ENCODE results near the gene GGT6.

Gene GGT6

DNA sequence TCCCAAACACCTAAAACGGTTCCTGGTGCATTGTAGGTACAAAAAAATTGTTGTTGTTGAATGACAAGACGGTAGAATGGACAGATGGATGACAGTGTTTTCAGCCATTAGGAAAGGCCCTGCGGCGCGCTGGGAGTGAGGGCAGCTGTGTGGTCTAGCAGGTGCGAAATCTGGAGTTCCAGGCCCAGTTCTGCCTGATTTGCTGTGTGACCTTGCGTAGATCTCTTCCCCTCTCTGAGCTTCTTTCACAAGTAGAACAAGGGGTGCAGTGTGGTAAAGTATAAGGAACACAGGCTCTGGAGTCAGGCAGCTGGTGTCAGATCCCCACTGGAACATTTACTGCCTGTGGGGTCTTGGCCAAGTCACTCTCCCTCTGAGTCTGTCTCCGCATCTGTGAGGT is 36.4 kb downstream of the GGT6 start:
- Mint-ChIP-seq H3K4me3 (no peak overlapping the region), H3K9me3 (no peaks in the 10 kb centered on the region), H3K27ac (peak overlapping the region; percentile 9), H3K27me3 (ENCODE audit: low read depth, poor library complexity) (peaks cover 5% of the 10 kb centered on the region), H3K36me3 (ENCODE audit: low read depth) (no peaks in the 10 kb centered on the region), H3K4me1 (peaks cover 63% of the 10 kb centered on the region)
- DNase-seq = no peak
- TF ChIP-seq, protein P1, sequence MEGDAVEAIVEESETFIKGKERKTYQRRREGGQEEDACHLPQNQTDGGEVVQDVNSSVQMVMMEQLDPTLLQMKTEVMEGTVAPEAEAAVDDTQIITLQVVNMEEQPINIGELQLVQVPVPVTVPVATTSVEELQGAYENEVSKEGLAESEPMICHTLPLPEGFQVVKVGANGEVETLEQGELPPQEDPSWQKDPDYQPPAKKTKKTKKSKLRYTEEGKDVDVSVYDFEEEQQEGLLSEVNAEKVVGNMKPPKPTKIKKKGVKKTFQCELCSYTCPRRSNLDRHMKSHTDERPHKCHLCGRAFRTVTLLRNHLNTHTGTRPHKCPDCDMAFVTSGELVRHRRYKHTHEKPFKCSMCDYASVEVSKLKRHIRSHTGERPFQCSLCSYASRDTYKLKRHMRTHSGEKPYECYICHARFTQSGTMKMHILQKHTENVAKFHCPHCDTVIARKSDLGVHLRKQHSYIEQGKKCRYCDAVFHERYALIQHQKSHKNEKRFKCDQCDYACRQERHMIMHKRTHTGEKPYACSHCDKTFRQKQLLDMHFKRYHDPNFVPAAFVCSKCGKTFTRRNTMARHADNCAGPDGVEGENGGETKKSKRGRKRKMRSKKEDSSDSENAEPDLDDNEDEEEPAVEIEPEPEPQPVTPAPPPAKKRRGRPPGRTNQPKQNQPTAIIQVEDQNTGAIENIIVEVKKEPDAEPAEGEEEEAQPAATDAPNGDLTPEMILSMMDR (IDR thresholded peaks at IDR 0.05) = no peak

DNA sequence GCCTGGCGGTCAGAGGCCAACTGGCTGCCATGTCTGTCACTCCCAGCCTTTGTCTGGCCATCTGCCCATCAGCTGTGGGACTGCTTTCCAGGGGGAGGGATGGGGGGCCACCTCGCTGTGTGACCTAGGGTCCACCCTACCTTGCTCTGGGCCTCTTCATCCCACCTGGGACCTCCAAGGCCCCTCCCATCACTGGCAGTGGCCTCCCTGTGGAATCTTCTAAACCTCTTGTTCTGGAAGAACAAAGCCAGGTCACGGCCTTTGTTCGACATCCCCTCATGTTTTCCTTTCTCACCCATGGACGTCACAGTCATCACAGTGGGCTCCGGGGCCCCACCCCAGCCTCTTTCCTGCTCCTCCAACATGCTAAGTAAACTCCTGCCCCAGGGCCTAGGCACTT is 37.7 kb downstream of the GGT6 start:
- peak overlapping the region; percentile 28 for H3K4me3 Mint-ChIP-seq
- H3K4me1 Mint-ChIP-seq = peaks cover 73% of the 10 kb centered on the region
- H3K27ac Mint-ChIP-seq = peak overlapping the region; percentile 75
- no peaks in the 10 kb centered on the region for H3K9me3 Mint-ChIP-seq
- TF ChIP-seq, protein P1 (IDR thresholded peaks at IDR 0.05) = no peak
- peaks cover 10% of the 10 kb centered on the region for H3K27me3 Mint-ChIP-seq (ENCODE audit: low read depth, poor library complexity)
- H3K36me3 Mint-ChIP-seq (ENCODE audit: low read depth) = no peaks in the 10 kb centered on the region
- DNase-seq = no peak

DNA sequence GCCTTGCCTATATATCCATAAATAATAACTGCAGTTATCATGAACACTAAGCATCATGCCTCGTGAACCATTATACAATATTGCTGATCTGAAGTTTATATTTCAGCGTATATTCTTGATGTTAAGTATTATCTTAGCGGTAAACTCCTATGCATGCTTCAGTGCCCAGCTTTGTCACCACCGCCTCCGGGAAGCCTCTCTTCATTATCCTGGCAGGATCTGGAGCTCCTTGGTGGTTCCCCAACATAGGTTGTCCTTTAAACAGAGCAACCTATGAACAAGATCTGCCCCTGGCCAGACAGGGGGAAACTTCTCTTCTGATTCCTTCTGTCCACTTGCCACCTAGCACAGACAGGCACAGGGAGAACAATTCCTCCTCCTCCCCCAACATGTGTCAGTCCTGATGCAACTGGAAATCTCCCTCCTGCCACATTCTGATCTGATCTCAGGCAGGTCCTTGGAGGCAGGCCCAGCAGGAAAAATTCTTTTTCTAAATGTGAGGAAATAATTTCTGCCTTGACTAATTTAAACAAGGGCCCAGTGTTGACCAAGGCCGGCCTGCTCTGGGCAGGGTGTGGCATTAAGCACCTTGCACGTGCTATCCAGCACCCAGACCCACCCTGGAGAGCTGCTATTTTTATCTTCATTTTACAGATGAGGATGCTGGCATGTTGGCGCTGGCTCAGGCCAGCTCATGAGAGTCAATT is 39.3 kb downstream of the GGT6 start:
- peaks cover 68% of the 10 kb centered on the region for H3K4me1 Mint-ChIP-seq
- DNase-seq = no peak
- peak overlapping the region; percentile 14 for H3K4me3 Mint-ChIP-seq
- H3K9me3 Mint-ChIP-seq = no peaks in the 10 kb centered on the region
- H3K27me3 Mint-ChIP-seq (ENCODE audit: low read depth, poor library complexity) = peaks cover 8% of the 10 kb centered on the region
- H3K36me3 Mint-ChIP-seq (ENCODE audit: low read depth) = no peaks in the 10 kb centered on the region
- TF ChIP-seq, protein P1 (IDR thresholded peaks at IDR 0.05) = no peak
- H3K27ac Mint-ChIP-seq = peak overlapping the region; percentile 24

- H3K4me3 Mint-ChIP-seq = peak overlapping the region; percentile 66
- no peaks in the 10 kb centered on the region for H3K9me3 Mint-ChIP-seq
- TF ChIP-seq, protein P1 (IDR thresholded peaks at IDR 0.05) = no peak
- H3K4me1 Mint-ChIP-seq = peaks cover 68% of the 10 kb centered on the region
- peaks cover 8% of the 10 kb centered on the region for H3K27me3 Mint-ChIP-seq (ENCODE audit: low read depth, poor library complexity)
- H3K27ac Mint-ChIP-seq = peak overlapping the region; percentile 39
- no peaks in the 10 kb centered on the region for H3K36me3 Mint-ChIP-seq (ENCODE audit: low read depth)
- DNase-seq = no peak
Measured at GRCh38 chr17:4520060-4520893, 40.1 kb downstream of the GGT6 start.

DNA sequence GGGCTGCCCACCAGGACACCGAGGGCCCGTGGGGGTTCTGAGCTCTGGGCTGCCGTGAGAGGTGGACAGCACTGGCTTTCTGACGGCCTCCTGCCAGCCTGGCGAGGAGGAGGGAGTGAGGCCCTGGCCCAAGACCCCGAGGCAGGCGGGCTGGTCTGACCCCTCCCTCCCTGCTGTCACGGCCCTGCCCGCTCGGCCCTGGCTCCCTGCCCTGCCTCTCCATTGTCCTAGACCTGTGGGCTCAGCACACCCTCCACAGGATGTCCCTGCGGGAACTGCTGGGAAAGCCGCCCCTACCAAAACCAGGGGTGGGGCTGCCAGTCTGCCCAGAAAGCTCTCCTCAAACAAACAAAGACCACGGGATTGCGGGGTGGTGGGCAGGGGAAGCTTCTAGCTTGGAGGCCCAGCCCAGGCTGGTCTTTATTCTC is 41.0 kb downstream of the GGT6 start:
- TF ChIP-seq, protein P1 (IDR thresholded peaks at IDR 0.05) = no peak
- Mint-ChIP-seq H3K36me3 (ENCODE audit: low read depth) (no peaks in the 10 kb centered on the region), H3K9me3 (no peaks in the 10 kb centered on the region), H3K27me3 (ENCODE audit: low read depth, poor library complexity) (peaks cover 8% of the 10 kb centered on the region), H3K4me1 (peaks cover 70% of the 10 kb centered on the region), H3K27ac (no peak overlapping the region), H3K4me3 (no peak overlapping the region)
- no peak for DNase-seq
